Natural killer cell (primary cell): ENCODE measurements around the gene CKAP4. TPM values are rescaled to one million over a fixed set of nuclear protein-coding genes. Genes with fewer than 3 reads are reported as not detected.
A peak's percentile ranks its signal among the peaks of the same experiment; 100 is the strongest.

Experiments
- ATAC-seq, 3 donors: fragments of 150-1000 bp in 2 of 3; fragments of 200-7000 bp in 1 of 3; cut with Tn5 transposase; 1 replicate in 1 of 3; 2 replicates in 2 of 3; pipeline ENCODE4 v1.10.0; 2021; ENCODE audit warnings: mild to moderate bottlenecking in 2 of 3, moderate library complexity in 2 of 3
- DNase-seq, 2 donors: peaks; one replicate each; pipeline versions ENCODE4 v3.0.0 to v3.0.0-alpha.2; 2013 to 2021; ENCODE audit warnings: mixed read lengths in 1 of 2
- H3K27ac ChIP-seq: one replicate; pipeline ENCODE4 v1.5.1; 2013; ENCODE audit warnings: mild to moderate bottlenecking, low read length
- H3K27me3 ChIP-seq: one replicate; pipeline ENCODE4 v1.6.1; 2013; ENCODE audit warnings: low read length; ENCODE audit not compliant: control insufficient read depth, insufficient read depth
- H3K36me3 ChIP-seq: one replicate; pipeline ENCODE4 v1.6.1; 2013; ENCODE audit warnings: low read length; ENCODE audit not compliant: control insufficient read depth, insufficient read depth
- H3K4me1 ChIP-seq: one replicate; pipeline ENCODE4 v1.6.1; 2013; ENCODE audit warnings: low read length; ENCODE audit not compliant: control insufficient read depth, insufficient read depth
- H3K4me3 ChIP-seq: one replicate; pipeline ENCODE4 v1.5.1; 2013; ENCODE audit warnings: low read length
- H3K9me3 ChIP-seq: one replicate; pipeline ENCODE4 v1.6.1; 2013; ENCODE audit warnings: low read length; ENCODE audit not compliant: control insufficient read depth, insufficient read depth
- H3K27ac Mint-ChIP-seq, 2 donors: one replicate each; pipeline ENCODE4 v1.8.0; 2022; ENCODE audit warnings: mild to moderate bottlenecking in 2 of 2, mixed read lengths in 2 of 2, moderate library complexity in 1 of 2
- H3K27me3 Mint-ChIP-seq, 2 donors: one replicate each; pipeline ENCODE4 v1.8.0; 2022; ENCODE audit warnings: low read depth in 2 of 2, mixed read lengths in 2 of 2
- H3K36me3 Mint-ChIP-seq: one replicate; pipeline ENCODE4 v1.8.0; 2022; ENCODE audit warnings: mixed read lengths
- H3K4me1 Mint-ChIP-seq, 2 donors: one replicate each; pipeline ENCODE4 v1.8.0; 2022; ENCODE audit warnings: mixed read lengths in 2 of 2
- H3K4me3 Mint-ChIP-seq: one replicate; pipeline ENCODE4 v1.8.0; 2022; ENCODE audit warnings: mild to moderate bottlenecking, moderate library complexity, mixed read lengths
- H3K9me3 Mint-ChIP-seq, 2 donors: one replicate each; pipeline ENCODE4 v1.8.0; 2022; ENCODE audit warnings: mixed read lengths in 2 of 2
- CTCF ChIP-seq: fragments of 200-600 bp; IDR thresholded peaks from one replicate; pipeline ENCODE4 v1.8.0; 2022; ENCODE audit warnings: antibody characterized with exemption
- WGBS: methylation state at CpG from one replicate; pipeline ENCODE4 v1.1.7; 2013; ENCODE audit warnings: missing lambda C conversion rate; ENCODE audit not compliant: insufficient coverage; 5-methylcytosine and 5-hydroxymethylcytosine counted together
- intact Hi-C: fragments of 100-400 bp; cut with micrococcal nuclease; formaldehyde crosslinking; loops from one replicate; pipeline ENCODE4 v1.14.2; 2022
- total RNA-seq, 4 donors: library from RNA; stranded (reverse); fragments of 120-200 nt in 1 of 4; gene quantifications; one replicate each; pipeline versions ENCODE4 v1.2.3 to v1.2.4, GENCODE V29; 2013 to 2022

CKAP4 gene
- total RNA-seq, 3 donors from 2014 or later (not counting 1 experiment from before 2014, with no cell fraction given), result 2.0 to 19.4 (median 2.0) TPM

GRCh38 chr12:106223485-106224354 is 24.1 kb downstream of the CKAP4 start:
- TF ChIP-seq CTCF, result peak; percentile 95
- H3K36me3 Mint-ChIP-seq, result no peaks in the 10 kb centered on the region
- intact Hi-C loops, result loop anchor here (1.0 kb wide), 1 partner anchor 803 kb away; no protein-coding TSS in a partner anchor
- ATAC-seq (peak; percentile 86 to 91 (median 89)), DNase-seq (peak; percentile 63 to 83)
- no peaks in the 10 kb centered on the region for H3K27me3 ChIP-seq
- no peak overlapping the region for H3K4me3 ChIP-seq
- H3K27ac ChIP-seq, result no peak overlapping the region
- no peak overlapping the region for H3K27ac Mint-ChIP-seq
- peaks cover 0 to 5% of the 10 kb centered on the region in 2 donors for H3K4me1 Mint-ChIP-seq
- no peaks in the 10 kb centered on the region for H3K9me3 ChIP-seq
- H3K4me3 Mint-ChIP-seq, result no peak overlapping the region
- H3K27me3 Mint-ChIP-seq, result peaks cover 10 to 22% of the 10 kb centered on the region in 2 donors
- H3K4me1 ChIP-seq, result peaks cover 6% of the 10 kb centered on the region
- no peaks in the 10 kb centered on the region for H3K36me3 ChIP-seq
- H3K9me3 Mint-ChIP-seq, result no peaks in the 10 kb centered on the region
- 45% methylated on average over 9 of the region's 9 CpGs for WGBS

GRCh38 chr12:106220536-106220935 is 27.3 kb downstream of the CKAP4 start:
- DNase-seq (no peak), ATAC-seq (no peak)
- Mint-ChIP-seq H3K27me3 (peaks cover 18 to 43% of the 10 kb centered on the region in 2 donors), H3K36me3 (peaks cover 7% of the 10 kb centered on the region), H3K27ac (no peak overlapping the region), H3K4me1 (peaks cover 0 to 5% of the 10 kb centered on the region in 2 donors), H3K9me3 (peaks cover 0 to 2% of the 10 kb centered on the region in 2 donors), H3K4me3 (no peak overlapping the region)
- intact Hi-C loops, result no loop called here
- no peaks in the 10 kb centered on the region for H3K4me1 ChIP-seq
- no peak overlapping the region for H3K4me3 ChIP-seq
- no peaks in the 10 kb centered on the region for H3K9me3 ChIP-seq
- no peaks in the 10 kb centered on the region for H3K27me3 ChIP-seq
- no peak overlapping the region for H3K27ac ChIP-seq
- TF ChIP-seq CTCF, result no peak
- no peaks in the 10 kb centered on the region for H3K36me3 ChIP-seq
- WGBS, result 88% methylated on average over 7 of the region's 7 CpGs

- ATAC-seq (no peak), DNase-seq (no peak)
- Histone ChIP-seq H3K36me3 (no peaks in the 10 kb centered on the region), H3K27me3 (no peaks in the 10 kb centered on the region), H3K4me3 (no peak overlapping the region), H3K4me1 (no peaks in the 10 kb centered on the region), H3K27ac (no peak overlapping the region), H3K9me3 (no peaks in the 10 kb centered on the region)
- no peak overlapping the region for H3K4me3 Mint-ChIP-seq
- 89% methylated on average over 1 of the region's 1 CpG for WGBS
- peaks cover 27 to 52% of the 10 kb centered on the region in 2 donors for H3K27me3 Mint-ChIP-seq
- TF ChIP-seq CTCF, result no peak
- peaks cover 0 to 3% of the 10 kb centered on the region in 2 donors for H3K4me1 Mint-ChIP-seq
- H3K36me3 Mint-ChIP-seq, result peaks cover 7% of the 10 kb centered on the region
- intact Hi-C loops, result no loop called here
- H3K27ac Mint-ChIP-seq, result no peak overlapping the region
- peaks cover 0 to 2% of the 10 kb centered on the region in 2 donors for H3K9me3 Mint-ChIP-seq
These were observed 28.8 kb downstream of the CKAP4 start for GRCh38 chr12:106219043-106219442.
